ENCODE data around the gene ERN1. TPM values are rescaled to one million over a fixed set of nuclear protein-coding genes. Genes with fewer than 3 reads are reported as not detected.

Gene ERN1
- total and polyA plus RNA-seq, 2 of the 13 experiments (the other 11 are each of a cell fraction or from before 2014, with no cell fraction given), result 6.0 to 12.7 TPM

DNA sequence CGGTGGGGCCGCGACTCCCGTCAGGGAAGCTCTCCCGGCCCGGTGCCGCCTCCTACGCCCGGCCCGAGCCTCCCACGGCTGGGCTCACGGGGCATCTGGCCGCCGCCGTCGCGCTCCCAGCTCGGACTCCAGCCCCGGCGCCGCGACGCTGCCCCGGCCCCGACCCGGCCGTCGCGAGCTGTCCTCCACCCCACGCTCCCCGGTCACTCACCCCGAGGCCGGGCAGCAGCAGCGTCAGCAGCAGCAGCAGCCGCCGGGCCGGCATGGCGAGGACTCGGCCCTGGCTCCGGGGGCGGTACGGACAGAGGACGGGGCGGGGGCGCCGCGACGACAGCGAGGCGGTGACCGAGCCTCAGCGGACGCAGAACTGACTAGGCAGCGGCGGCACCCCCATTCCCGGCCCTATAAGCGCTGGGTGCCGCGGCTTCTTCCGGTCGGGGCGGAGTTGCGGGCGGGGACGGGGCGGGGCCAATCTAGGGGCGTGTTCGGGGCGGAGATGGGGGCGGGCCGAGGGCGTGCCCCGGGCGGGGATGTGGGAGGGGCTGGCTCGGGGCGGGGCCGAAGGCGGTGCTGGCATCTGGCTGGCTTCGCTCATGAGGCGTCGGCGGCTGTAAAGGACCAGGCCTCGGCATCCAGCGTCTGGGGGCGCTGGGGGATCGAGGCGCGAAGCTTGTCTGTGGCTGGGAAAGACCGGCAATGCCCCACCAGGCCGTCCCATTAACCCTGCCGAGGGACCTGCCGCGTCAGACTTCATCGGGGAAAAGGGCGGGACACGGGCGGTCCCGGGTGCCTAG, at the start of gene ERN1 (continued):
- TF ChIP-seq, protein P1, sequence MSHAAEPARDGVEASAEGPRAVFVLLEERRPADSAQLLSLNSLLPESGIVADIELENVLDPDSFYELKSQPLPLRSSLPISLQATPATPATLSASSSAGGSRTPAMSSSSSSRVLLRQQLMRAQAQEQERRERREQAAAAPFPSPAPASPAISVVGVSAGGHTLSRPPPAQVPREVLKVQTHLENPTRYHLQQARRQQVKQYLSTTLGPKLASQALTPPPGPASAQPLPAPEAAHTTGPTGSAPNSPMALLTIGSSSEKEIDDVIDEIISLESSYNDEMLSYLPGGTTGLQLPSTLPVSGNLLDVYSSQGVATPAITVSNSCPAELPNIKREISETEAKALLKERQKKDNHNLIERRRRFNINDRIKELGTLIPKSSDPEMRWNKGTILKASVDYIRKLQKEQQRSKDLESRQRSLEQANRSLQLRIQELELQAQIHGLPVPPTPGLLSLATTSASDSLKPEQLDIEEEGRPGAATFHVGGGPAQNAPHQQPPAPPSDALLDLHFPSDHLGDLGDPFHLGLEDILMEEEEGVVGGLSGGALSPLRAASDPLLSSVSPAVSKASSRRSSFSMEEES (CRISPR knock-in tag; IDR thresholded peaks at IDR 0.05), result peak; percentile 64; the same call in 1 of the 2 replicates
- TF ChIP-seq GPN1 (CRISPR knock-in tag; IDR thresholded peaks at IDR 0.05; ENCODE audit: borderline replicate concordance) (peak; percentile 88; the same call in 1 of the 2 replicates), ZNF329 (CRISPR knock-in tag; IDR thresholded peaks at IDR 0.05; ENCODE audit: low read depth) (peak; percentile 93), ZMYM2 (CRISPR knock-in tag; IDR thresholded peaks at IDR 0.05) (no peak), ZFP41 (CRISPR knock-in tag; IDR thresholded peaks at IDR 0.05; ENCODE audit: borderline replicate concordance) (0 out of 2 replicates have a peak, but pooled peaks have one; percentile 14), TARDBP (CRISPR knock-in tag; IDR thresholded peaks at IDR 0.05) (peak; percentile 76), ZNF34 (CRISPR knock-in tag; IDR thresholded peaks at IDR 0.05; ENCODE audit: borderline replicate concordance) (peak; percentile 96; the same call in 1 of the 2 replicates), PCBP2 (optimal IDR thresholded peaks at IDR 0.05; ENCODE audit: low read depth, low read length, poor library complexity, severe bottlenecking) (no peak), ONECUT2 (CRISPR knock-in tag; IDR thresholded peaks at IDR 0.05) (no peak), RAD21 (CRISPR knock-in tag; IDR thresholded peaks at IDR 0.05) (peak; percentile 62), ZNF317 (CRISPR knock-in tag; IDR thresholded peaks at IDR 0.05) (no peak), KMT2B (CRISPR knock-in tag; IDR thresholded peaks at IDR 0.05) (peak; percentile 83), SMAD1 (CRISPR knock-in tag; IDR thresholded peaks at IDR 0.05; ENCODE audit: borderline replicate concordance, low read depth) (no peak), TSC22D2 (CRISPR knock-in tag; IDR thresholded peaks at IDR 0.05; ENCODE audit: borderline replicate concordance) (peak; percentile 90), ZNF263 (CRISPR knock-in tag; IDR thresholded peaks at IDR 0.05) (peak; percentile 8; the same call in 1 of the 2 replicates), ZNF33A (CRISPR knock-in tag; IDR thresholded peaks at IDR 0.05; ENCODE audit: borderline replicate concordance) (no peak)
- TF ChIP-seq, protein P2, sequence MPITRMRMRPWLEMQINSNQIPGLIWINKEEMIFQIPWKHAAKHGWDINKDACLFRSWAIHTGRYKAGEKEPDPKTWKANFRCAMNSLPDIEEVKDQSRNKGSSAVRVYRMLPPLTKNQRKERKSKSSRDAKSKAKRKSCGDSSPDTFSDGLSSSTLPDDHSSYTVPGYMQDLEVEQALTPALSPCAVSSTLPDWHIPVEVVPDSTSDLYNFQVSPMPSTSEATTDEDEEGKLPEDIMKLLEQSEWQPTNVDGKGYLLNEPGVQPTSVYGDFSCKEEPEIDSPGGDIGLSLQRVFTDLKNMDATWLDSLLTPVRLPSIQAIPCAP (CRISPR knock-in tag; IDR thresholded peaks at IDR 0.05; ENCODE audit: low read depth), result no peak
- TF ChIP-seq, protein P3, sequence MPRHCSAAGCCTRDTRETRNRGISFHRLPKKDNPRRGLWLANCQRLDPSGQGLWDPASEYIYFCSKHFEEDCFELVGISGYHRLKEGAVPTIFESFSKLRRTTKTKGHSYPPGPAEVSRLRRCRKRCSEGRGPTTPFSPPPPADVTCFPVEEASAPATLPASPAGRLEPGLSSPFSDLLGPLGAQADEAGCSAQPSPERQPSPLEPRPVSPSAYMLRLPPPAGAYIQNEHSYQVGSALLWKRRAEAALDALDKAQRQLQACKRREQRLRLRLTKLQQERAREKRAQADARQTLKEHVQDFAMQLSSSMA (CRISPR knock-in tag; IDR thresholded peaks at IDR 0.05), result peak; percentile 83
- TF ChIP-seq, protein P4, sequence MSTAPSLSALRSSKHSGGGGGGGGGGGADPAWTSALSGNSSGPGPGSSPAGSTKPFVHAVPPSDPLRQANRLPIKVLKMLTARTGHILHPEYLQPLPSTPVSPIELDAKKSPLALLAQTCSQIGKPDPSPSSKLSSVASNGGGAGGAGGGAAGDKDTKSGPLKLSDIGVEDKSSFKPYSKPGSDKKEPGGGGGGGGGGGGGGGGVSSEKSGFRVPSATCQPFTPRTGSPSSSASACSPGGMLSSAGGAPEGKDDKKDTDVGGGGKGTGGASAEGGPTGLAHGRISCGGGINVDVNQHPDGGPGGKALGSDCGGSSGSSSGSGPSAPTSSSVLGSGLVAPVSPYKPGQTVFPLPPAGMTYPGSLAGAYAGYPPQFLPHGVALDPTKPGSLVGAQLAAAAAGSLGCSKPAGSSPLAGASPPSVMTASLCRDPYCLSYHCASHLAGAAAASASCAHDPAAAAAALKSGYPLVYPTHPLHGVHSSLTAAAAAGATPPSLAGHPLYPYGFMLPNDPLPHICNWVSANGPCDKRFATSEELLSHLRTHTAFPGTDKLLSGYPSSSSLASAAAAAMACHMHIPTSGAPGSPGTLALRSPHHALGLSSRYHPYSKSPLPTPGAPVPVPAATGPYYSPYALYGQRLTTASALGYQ (CRISPR knock-in tag; IDR thresholded peaks at IDR 0.05), result peak; percentile 12; the same call in 1 of the 2 replicates
- TF ChIP-seq, protein P5, sequence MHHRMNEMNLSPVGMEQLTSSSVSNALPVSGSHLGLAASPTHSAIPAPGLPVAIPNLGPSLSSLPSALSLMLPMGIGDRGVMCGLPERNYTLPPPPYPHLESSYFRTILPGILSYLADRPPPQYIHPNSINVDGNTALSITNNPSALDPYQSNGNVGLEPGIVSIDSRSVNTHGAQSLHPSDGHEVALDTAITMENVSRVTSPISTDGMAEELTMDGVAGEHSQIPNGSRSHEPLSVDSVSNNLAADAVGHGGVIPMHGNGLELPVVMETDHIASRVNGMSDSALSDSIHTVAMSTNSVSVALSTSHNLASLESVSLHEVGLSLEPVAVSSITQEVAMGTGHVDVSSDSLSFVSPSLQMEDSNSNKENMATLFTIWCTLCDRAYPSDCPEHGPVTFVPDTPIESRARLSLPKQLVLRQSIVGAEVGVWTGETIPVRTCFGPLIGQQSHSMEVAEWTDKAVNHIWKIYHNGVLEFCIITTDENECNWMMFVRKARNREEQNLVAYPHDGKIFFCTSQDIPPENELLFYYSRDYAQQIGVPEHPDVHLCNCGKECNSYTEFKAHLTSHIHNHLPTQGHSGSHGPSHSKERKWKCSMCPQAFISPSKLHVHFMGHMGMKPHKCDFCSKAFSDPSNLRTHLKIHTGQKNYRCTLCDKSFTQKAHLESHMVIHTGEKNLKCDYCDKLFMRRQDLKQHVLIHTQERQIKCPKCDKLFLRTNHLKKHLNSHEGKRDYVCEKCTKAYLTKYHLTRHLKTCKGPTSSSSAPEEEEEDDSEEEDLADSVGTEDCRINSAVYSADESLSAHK (CRISPR knock-in tag; IDR thresholded peaks at IDR 0.05; ENCODE audit: borderline replicate concordance), result 0 out of 2 replicates have a peak, but pooled peaks have one; percentile 26
- TF ChIP-seq, protein P6, sequence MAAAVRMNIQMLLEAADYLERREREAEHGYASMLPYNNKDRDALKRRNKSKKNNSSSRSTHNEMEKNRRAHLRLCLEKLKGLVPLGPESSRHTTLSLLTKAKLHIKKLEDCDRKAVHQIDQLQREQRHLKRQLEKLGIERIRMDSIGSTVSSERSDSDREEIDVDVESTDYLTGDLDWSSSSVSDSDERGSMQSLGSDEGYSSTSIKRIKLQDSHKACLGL (CRISPR knock-in tag; IDR thresholded peaks at IDR 0.05), result peak; percentile 49

All from HepG2 (cell line).